Measurements from ENCODE around the gene DLG2.

GRCh38 chr11:83642500-83642899 is 1984.6 kb downstream of the DLG2 start:
- TF ChIP-seq CEBPB (IDR thresholded peaks at IDR 0.05) (no peak), EP300 (IDR thresholded peaks at IDR 0.05; ENCODE audit: borderline replicate concordance) (no peak), REST (IDR thresholded peaks at IDR 0.05; ENCODE audit: low read depth) (no peak), MAX (IDR thresholded peaks at IDR 0.05) (no peak), EGR1 (IDR thresholded peaks at IDR 0.05) (no peak), CREB1 (IDR thresholded peaks at IDR 0.05; ENCODE audit: low read depth) (no peak)
